IMR-90 (cell line): ENCODE measurements around the gene AFAP1L2.

Experiments used
- CHD1 ChIP-seq: IDR thresholded peaks from 2 replicates; pipeline ENCODE4 v1.6.1; 2012; ENCODE audit warnings: low read depth, low read length, improper control_type of control experiment
- CTCF ChIP-seq: conservative IDR thresholded peaks from 2 replicates; pipeline ENCODE4 v1.5.1; 2012; ENCODE audit warnings: mild to moderate bottlenecking, low read depth, low read length, improper control_type of control experiment
- MXI1 ChIP-seq: IDR thresholded peaks from 2 replicates; pipeline ENCODE4 v1.6.1; 2012; ENCODE audit warnings: low read depth, mild to moderate bottlenecking, low read length, moderate library complexity, borderline replicate concordance
- RFX5 ChIP-seq: IDR thresholded peaks from 2 replicates; pipeline ENCODE4 v1.8.0; 2012; ENCODE audit warnings: low read depth, mild to moderate bottlenecking, low read length, moderate library complexity
- USF2 ChIP-seq: fragments of 150-350 bp; IDR thresholded peaks from 2 replicates; pipeline ENCODE4 v1.6.1; 2017; ENCODE audit warnings: mild to moderate bottlenecking, antibody characterized with exemption, low read length, low read depth

- TF ChIP-seq CTCF (no peak), CHD1 (no peak), RFX5 (no peak), MXI1 (no peak), USF2 (no peak)
These were observed 49.3 kb upstream of the AFAP1L2 start for GRCh38 chr10:114453576-114453975.
